Keratinocyte (primary cell): Measurements from ENCODE around the gene SRGN. TPM values are rescaled to one million over a fixed set of nuclear protein-coding genes. Genes with fewer than 3 reads are reported as not detected.

Experiments used
- DNase-seq: peaks from one replicate; pipeline ENCODE4 v3.0.0-alpha.2; 2011; ENCODE audit warnings: low read depth, missing footprints, low spot score
- FAIRE-seq: peaks from 2 replicates; lab custom pipeline; 2011; peaks lifted over from hg19 to GRCh38; lab: Jason Lieb, UNC
- H2AFZ ChIP-seq: 2 replicates; pipeline ENCODE4 v1.6.0; 2012; ENCODE audit warnings: low read length, control low read depth, inconsistent platforms; ENCODE audit not compliant: control insufficient read depth
- H3K27ac ChIP-seq: 2 replicates; pipeline ENCODE4 v1.5.1; 2011; ENCODE audit warnings: low read length; ENCODE audit not compliant: control insufficient read depth, insufficient read depth
- H3K27me3 ChIP-seq: 3 replicates; pipeline ENCODE4 v1.6.0; 2011; ENCODE audit warnings: low read length; ENCODE audit not compliant: control insufficient read depth, insufficient read depth; ENCODE audit errors: extremely low read depth
- H3K36me3 ChIP-seq, 2 experiments: 2 replicates in 1 of 2; 3 replicates in 1 of 2; pipeline ENCODE4 v1.5.1; 2011; ENCODE audit warnings: low read length in 2 of 2, mild to moderate bottlenecking in 1 of 2; ENCODE audit not compliant: control insufficient read depth in 2 of 2, insufficient read depth in 2 of 2; ENCODE audit errors: extremely low read depth in 1 of 2
- H3K4me1 ChIP-seq: 3 replicates; pipeline ENCODE4 v1.5.1; 2011; ENCODE audit warnings: low read length; ENCODE audit not compliant: control insufficient read depth, insufficient read depth; ENCODE audit errors: extremely low read depth
- H3K4me2 ChIP-seq: 3 replicates; pipeline ENCODE4 v1.6.0; 2011; ENCODE audit warnings: low read depth, low read length; ENCODE audit not compliant: control insufficient read depth, insufficient read depth; ENCODE audit errors: extremely low read depth
- H3K4me3 ChIP-seq, 3 experiments: fragments of 200-600 bp in 1 of 3; sonication (generic) in 1 of 3; 2 replicates in 2 of 3; 3 replicates in 1 of 3; pipeline ENCODE4 v1.5.1; 2011 to 2016; ENCODE audit warnings: low read length in 3 of 3, mild to moderate bottlenecking in 3 of 3, control low read depth in 2 of 3, inconsistent platforms in 1 of 3, low read depth in 1 of 3, mixed read lengths in 1 of 3, mixed run types in 1 of 3, moderate library complexity in 1 of 3; ENCODE audit not compliant: control insufficient read depth in 2 of 3, insufficient read depth in 2 of 3; ENCODE audit errors: extremely low read depth in 1 of 3
- H3K79me2 ChIP-seq: 2 replicates; pipeline ENCODE4 v1.6.0; 2012; ENCODE audit warnings: low read length; ENCODE audit not compliant: control insufficient read depth, insufficient read depth
- H3K9ac ChIP-seq: 3 replicates; pipeline ENCODE4 v1.6.0; 2011; ENCODE audit warnings: low read length; ENCODE audit not compliant: control insufficient read depth, insufficient read depth; ENCODE audit errors: extremely low read depth
- H3K9me1 ChIP-seq: 3 replicates; pipeline ENCODE4 v1.6.0; 2011; ENCODE audit warnings: low read length; ENCODE audit not compliant: control insufficient read depth, insufficient read depth; ENCODE audit errors: extremely low read depth
- H3K9me3 ChIP-seq: 2 replicates; pipeline ENCODE4 v1.5.1; 2012; ENCODE audit warnings: low read depth, low read length; ENCODE audit not compliant: control insufficient read depth
- H4K20me1 ChIP-seq: 3 replicates; pipeline ENCODE4 v1.6.0; 2011; ENCODE audit warnings: low read length; ENCODE audit not compliant: control insufficient read depth, insufficient read depth; ENCODE audit errors: extremely low read depth
- CTCF ChIP-seq, 3 experiments: IDR thresholded peaks in 1 of 3; conservative IDR thresholded peaks in 1 of 3; optimal IDR thresholded peaks in 1 of 3; 2 replicates in 2 of 3; 3 replicates in 1 of 3; pipeline versions ENCODE3 to v1.5.1; 2011; ENCODE audit warnings: low read length in 3 of 3, mild to moderate bottlenecking in 3 of 3, moderate library complexity in 2 of 3, control low read depth in 1 of 3, inconsistent platforms in 1 of 3; ENCODE audit not compliant: insufficient read depth in 2 of 3; ENCODE audit errors: extremely low read depth in 1 of 3
- EZH2 ChIP-seq: IDR thresholded peaks from one replicate; pipeline ENCODE4 v1.6.1; 2012; ENCODE audit warnings: inconsistent platforms, mild to moderate bottlenecking, low read length, moderate library complexity
- dilution Hi-C: fragments of 300-500 bp; cut with MboI; formaldehyde crosslinking; loops from one replicate; pipeline ENCODE4 v1.7.0; 2020; ENCODE audit warnings: low sequenced_read_pairs; ENCODE audit not compliant: extremely low pct_ligation_motif_present
- polyA plus RNA-seq, 5 experiments: library from polyadenylated mRNA; depleted of rRNA in 3 of 5; stranded (reverse) in 3 of 5; stranded (forward) in 1 of 5; unstranded in 1 of 5; fragments of >200 nt; gene quantifications; 1 replicate in 1 of 5; 2 replicates in 3 of 5; 3 replicates in 1 of 5; pipeline versions ENCODE4 v1.2.1 to v1.2.3, GENCODE V29; 2011 to 2012; ENCODE audit warnings: missing spikeins in 2 of 5, low read depth in 1 of 5, low replicate concordance in 1 of 5

Gene SRGN
- polyA plus RNA-seq, 1 donor (not counting 4 experiments of a cell fraction or from before 2014, with no cell fraction given), result 2.1 TPM

DNA sequence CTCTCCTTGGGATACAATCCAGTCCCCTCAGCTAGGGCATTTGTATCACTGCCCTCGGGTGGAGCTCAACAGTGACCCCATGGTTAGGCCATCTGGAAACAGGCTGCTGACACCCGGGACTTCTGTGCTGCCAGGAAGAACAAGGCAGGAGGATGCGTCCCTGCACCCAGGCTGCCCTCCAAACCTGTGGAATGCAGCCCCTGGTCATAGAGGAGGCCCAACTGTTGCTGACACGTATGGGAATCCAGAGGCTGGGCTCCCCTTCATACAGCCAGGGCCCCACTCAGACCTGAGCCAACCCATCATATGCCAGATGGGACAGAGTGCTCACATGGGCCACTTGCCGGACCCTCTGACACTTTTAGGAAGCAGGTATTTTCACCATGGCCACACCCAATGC, 45.5 kb upstream of the SRGN start:
- H3K9ac ChIP-seq, result no peak overlapping the region
- FAIRE-seq, result no peak
- dilution Hi-C loops, result no loop called here
- no peak for DNase-seq
- no peaks in the 10 kb centered on the region for H3K79me2 ChIP-seq
- no peak overlapping the region for H3K4me2 ChIP-seq
- H3K27me3 ChIP-seq, result no peaks in the 10 kb centered on the region
- no peaks in the 10 kb centered on the region for H3K36me3 ChIP-seq
- H2AFZ ChIP-seq, result no peak overlapping the region
- no peaks in the 10 kb centered on the region for H3K9me3 ChIP-seq
- H3K9me1 ChIP-seq, result no peaks in the 10 kb centered on the region
- no peak overlapping the region for H3K27ac ChIP-seq
- H3K4me3 ChIP-seq, result no peak overlapping the region
- TF ChIP-seq EZH2 (no peak), CTCF (optimal IDR thresholded peaks at IDR 0.05 in 1 of 3, IDR thresholded peaks at IDR 0.05 in 1 of 3, conservative IDR thresholded peaks at IDR 0.05 in 1 of 3; ENCODE audit: extremely low read depth in 1 of 3, insufficient read depth in 2 of 3, low read length in 3 of 3) (no peak)
- H3K4me1 ChIP-seq, result peaks cover 22% of the 10 kb centered on the region
- no peaks in the 10 kb centered on the region for H4K20me1 ChIP-seq

DNA sequence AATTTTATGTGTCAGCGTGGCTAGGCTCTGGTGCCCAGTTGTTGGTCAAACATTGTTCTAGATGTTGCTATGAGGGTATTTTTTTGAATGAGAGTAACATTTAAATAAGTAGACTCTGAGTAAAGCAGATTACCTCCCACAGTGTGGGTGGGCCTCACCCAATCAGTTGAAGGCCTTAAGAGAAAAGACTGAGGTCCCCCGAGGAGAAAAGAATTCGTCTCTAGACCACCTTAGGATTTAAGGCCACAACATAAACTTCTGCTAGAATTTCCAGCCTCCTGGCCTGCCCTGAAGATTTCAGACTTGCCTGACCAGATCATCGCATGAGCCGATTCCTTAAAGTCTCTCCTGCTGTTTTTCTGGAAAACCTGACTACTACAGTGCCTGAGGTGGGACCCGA, 45.1 kb upstream of the SRGN start:
- TF ChIP-seq CTCF (optimal IDR thresholded peaks at IDR 0.05 in 1 of 3, IDR thresholded peaks at IDR 0.05 in 1 of 3, conservative IDR thresholded peaks at IDR 0.05 in 1 of 3; ENCODE audit: extremely low read depth in 1 of 3, insufficient read depth in 2 of 3, low read length in 3 of 3), result no peak
- TF ChIP-seq EZH2, result no peak
- dilution Hi-C loops, result no loop called here
- Histone ChIP-seq H2AFZ (no peak overlapping the region), H3K4me3 (no peak overlapping the region), H3K36me3 (no peaks in the 10 kb centered on the region), H3K27ac (no peak overlapping the region), H3K9ac (no peak overlapping the region), H3K27me3 (no peaks in the 10 kb centered on the region), H4K20me1 (no peaks in the 10 kb centered on the region), H3K4me1 (peaks cover 22% of the 10 kb centered on the region), H3K4me2 (no peak overlapping the region), H3K79me2 (no peaks in the 10 kb centered on the region), H3K9me1 (no peaks in the 10 kb centered on the region), H3K9me3 (no peaks in the 10 kb centered on the region)
- FAIRE-seq, result no peak
- DNase-seq, result no peak
